ENCODE measurements around the gene ADGRL4.
"Not testable (repeated sequence)": the region's sequence is repeated elsewhere in the genome, so short reads cannot be mapped to it uniquely, and the experiment has no call there.

Gene ADGRL4

GRCh38 chr1:78916986-78917385 lies 89.5 kb downstream of the ADGRL4 start:
- DNase-seq: no peak

GRCh38 chr1:78913950-78914349 lies 92.6 kb downstream of the ADGRL4 start:
- no peak for DNase-seq

DNA sequence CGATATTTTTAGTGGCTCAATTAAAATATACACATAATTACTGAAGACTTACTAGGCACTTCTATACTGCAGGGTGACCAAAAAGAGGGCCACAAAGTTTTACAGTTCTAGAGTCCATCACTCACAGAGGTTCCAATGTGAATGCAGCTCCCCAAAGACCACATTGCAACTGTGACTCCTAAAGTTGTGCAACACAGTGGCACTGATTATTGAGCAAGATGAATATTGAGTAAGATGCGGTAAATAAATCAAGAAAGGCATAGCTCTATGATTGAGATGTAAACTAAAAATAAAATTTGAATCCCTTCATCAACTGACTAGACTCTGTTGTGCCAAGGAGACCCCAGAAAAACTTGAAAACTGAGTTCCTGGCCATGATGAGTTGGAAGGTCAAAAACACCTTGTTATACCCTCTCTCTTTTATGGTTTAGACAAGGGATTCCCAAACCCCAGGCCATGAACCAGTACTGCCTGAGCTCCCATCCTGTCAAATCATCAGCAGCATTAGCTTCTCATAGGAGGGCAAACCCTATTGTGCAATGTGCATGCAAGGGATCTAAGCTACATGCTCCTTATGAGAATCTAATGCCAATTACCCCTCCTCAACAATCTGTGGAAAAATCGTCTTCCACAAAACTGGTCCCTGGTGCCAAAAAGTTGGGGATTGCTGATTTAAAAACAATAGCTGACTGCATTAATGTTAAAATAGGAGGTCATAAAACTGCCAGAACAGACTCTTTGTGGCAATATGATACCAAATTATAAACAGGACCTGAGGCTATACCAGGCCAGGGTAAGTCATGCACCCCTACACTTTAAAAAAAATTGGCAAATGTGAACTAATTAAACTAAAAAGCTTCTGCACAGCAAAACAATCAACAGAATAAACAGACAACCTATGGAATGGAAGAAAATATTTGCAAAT lies 94.3 kb downstream of the ADGRL4 start:
- no peak for DNase-seq

DNA sequence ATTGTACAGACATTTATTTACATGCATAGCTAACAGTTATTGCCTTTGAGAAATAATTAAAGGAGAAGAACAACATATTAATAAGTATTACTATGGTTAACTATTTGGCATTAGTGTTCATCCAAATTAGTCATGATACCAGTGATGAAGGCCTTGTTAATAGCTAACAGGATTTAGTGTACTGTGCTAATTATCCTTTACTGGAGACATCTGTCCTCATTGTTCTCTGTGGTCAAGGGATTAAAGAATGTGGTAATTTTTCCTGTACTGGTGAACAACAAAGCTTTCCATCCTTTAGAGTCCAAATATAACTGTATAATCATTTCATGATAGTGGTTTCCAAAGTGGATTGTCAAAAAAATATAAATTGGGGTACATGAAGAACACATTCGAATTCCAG lies 103.9 kb downstream of the ADGRL4 start:
- DNase-seq: no peak

DNA sequence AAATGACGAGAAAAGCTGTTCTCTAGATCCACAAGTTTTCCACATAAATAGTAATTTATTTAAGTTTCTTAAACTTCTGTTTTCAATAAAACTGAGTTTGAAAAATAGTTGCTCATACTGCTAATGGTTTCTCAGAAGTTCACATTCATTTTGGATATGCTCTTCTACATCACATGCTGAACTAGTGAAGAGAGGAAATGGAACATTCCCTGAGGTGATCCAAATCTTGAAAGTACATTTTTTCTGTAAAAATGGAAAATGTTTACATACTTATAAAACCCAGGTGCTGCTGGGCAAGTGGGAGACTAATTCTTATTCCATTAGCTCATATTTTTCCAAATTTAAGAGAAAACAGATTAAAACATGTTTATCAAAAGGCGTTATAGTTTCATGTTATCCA lies 111.7 kb downstream of the ADGRL4 start:
- DNase-seq: no peak

DNA sequence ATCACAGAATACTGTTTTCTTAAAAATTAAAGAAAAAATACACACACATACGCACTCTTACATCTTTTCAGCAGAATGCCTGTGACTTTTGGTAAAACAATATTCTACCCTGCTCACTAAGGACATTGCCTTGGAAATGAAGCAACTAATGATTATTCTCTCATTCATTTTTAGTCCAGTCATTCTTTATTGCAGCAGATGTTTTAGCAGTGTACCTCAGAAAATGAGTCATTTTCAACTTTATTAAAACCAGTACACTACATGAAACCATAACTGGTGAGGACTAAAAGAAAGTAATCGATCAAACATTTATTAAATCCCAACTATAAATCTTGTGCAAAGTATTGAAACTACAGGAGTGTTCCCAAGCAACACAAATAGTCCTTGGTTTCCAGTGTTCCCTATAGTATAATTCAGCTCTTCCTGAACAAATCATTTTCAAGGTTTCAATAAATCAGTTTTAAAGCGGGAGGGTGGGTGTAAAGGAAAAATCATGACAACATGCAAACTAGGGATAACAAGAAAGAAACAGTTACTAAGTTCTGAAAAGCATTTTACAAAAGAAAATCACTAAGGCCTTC lies 114.2 kb downstream of the ADGRL4 start:
- no peak for DNase-seq

- no peak for DNase-seq
Measured at GRCh38 chr1:78887458-78887857, 119.1 kb downstream of the ADGRL4 start.

- DNase-seq: no peak
Measured at GRCh38 chr1:78884685-78885452, 121.7 kb downstream of the ADGRL4 start.

DNA sequence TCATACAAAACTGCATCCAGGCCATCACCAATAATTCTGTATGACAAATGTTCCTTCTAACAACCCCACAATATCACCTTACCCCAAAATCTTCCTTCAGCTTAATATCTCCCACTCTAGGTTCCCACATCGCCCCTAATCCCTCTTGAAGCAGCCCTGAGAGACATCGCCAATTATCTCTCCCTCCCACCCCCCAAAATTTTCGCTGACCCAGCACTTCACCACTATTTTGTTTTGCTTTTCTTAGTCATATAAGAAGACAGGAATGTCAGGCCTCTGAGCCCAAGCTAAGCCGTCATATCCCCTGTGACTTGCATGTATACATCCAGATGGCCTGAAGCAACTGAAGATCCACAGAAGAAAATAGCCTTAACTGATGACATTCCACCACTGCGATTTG lies 126.3 kb downstream of the ADGRL4 start:
- no peak for DNase-seq

DNA sequence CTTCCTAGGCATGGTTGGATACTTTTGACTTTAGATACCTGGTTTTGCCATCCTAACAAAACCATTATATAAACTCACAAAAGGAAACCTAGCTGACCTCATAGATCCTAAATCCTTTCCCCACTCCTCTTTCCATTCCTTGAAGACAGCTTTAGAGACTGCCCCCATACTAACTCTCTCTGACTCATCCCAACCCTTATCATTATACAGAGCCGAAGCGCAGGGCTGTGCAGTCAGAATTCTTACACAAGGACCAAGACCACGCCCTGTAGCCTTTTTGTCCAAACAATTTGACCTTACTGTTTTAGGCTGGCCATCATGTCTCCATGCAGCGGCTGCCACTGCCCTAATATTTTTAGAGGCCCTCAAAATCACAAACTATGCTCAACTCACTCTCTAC lies 130.5 kb downstream of the ADGRL4 start:
- not testable (repeated sequence) for DNase-seq

GRCh38 chr1:78872801-78873200 lies 133.7 kb downstream of the ADGRL4 start:
- not testable (repeated sequence) for DNase-seq

GRCh38 chr1:78871249-78871648 lies 135.3 kb downstream of the ADGRL4 start:
- DNase-seq: no peak

DNA sequence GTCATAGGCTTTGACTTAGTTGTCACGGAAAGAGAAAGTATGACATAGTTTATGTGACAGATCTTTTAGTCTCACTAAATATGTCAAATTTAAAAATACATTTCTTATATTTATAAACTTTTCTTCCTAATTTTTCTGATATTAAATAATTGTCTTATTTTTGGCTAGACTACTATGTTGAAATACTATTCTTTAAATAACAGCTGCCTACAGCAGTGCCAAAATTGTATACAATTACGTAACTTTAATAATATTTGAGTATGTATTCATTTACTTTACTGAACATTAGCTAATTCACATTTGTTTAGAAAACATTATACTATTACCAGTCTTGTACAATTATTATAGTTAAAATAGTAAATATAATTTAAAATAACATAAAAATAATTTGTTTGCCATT lies 137.4 kb downstream of the ADGRL4 start:
- DNase-seq: no peak

GRCh38 chr1:78864175-78864574 lies 142.4 kb downstream of the ADGRL4 start:
- DNase-seq: no peak

DNA sequence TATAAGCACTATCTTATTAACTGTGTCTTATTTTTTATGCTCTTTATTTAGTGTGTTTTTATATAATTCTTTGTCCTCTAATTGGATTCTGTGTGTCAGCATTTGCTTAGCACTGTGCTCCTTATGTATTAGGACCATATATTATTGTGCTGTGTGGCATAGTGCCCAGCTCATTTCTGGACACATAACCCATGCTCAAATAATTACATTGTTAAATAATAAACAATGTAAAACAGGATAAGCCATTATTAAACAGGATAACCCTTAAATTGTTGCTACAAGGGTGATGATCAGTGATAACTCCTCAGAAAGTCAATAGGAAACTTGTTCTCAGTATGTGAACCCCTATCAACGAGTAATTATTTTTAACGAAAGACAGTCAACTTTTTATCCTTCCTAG lies 150.4 kb downstream of the ADGRL4 start:
- DNase-seq: no peak

DNA sequence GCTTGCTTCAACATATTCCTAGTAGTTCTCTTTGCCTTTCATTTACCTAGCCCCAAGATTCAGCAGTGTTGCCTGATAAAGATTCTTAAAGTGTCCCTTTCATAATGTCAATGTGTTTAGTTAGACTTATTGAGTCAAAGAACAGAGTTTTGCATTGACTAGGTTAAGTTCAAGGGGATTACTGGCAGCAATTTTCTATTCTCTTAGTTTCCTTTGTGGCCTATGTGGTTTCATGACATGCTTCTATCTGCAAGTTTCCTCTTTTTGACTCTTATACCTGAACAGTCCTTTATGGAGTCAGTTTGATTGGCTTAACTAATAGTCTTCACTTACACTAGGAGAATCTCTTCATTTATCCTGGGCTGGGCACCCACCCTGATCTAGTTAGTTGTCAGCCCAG lies 151.3 kb downstream of the ADGRL4 start:
- DNase-seq: no peak

- no peak for DNase-seq
Measured at GRCh38 chr1:78854556-78854955, 152.0 kb downstream of the ADGRL4 start.

DNA sequence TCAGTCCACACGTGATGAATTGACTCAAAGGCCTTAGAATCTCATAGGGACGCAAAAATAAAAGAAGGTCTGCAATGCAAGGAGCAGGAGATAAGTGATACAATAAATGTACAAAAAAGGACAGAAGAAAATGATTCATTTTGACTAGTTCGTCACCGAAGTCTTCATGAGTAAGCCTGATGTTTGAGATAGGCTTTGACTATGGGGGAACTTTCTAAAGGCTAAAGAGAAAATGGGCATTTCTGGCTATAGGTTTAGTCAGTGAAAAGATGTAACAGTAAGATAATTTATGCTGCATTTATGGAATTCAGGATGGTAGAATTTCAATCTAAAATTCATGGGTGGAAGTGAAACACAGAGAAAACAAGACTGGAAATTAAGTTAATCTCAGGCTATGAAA lies 163.0 kb downstream of the ADGRL4 start:
- DNase-seq: no peak

DNA sequence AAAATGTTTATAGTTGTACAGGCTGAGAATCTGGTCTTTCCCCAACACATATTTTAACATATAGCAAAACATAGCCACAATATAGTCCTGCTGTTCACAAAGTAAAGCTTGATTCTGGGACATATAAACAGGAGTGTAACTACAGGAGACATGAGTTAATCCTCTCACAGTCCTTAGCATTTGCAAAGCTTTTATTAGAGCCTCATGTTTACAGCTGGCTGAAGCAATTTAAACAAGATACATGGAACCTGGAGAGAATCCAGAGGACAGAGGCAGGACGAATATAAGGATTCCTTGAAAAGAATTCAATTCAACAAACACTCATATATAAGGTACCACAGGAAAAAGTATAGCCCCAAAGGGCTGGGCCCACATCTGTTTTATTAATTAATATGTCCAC lies 163.4 kb downstream of the ADGRL4 start:
- no peak for DNase-seq

GRCh38 chr1:78840453-78841271 lies 165.9 kb downstream of the ADGRL4 start:
- DNase-seq: no peak
